Liver (tissue), 9 donors: Measurements from ENCODE around the gene PCDHGB1. TPM values are rescaled to one million over a fixed set of nuclear protein-coding genes. Genes with fewer than 3 reads are reported as not detected.

Experiments used
- DNase-seq: peaks from one replicate; pipeline ENCODE4 v3.0.0-alpha.2; 2017; ENCODE audit warnings: low spot score
- H3K27ac ChIP-seq, 2 donors: one replicate each; pipeline ENCODE4 v1.7.0; 2013; ENCODE audit warnings: inconsistent platforms in 2 of 2, low read length in 2 of 2, control low read depth in 1 of 2, low read depth in 1 of 2, mild to moderate bottlenecking in 1 of 2
- H3K27me3 ChIP-seq, 4 donors: one replicate each; pipeline versions ENCODE4 v1.6.1 to v1.7.0; 2013; ENCODE audit warnings: low read length in 3 of 4, inconsistent platforms in 1 of 4, mild to moderate bottlenecking in 1 of 4, moderate library complexity in 1 of 4; ENCODE audit not compliant: control insufficient read depth in 4 of 4, insufficient read depth in 4 of 4
- H3K36me3 ChIP-seq, 4 donors: one replicate each; pipeline versions ENCODE4 v1.6.1 to v1.7.0; 2013; ENCODE audit warnings: low read length in 3 of 4, mild to moderate bottlenecking in 3 of 4, low read depth in 1 of 4, moderate library complexity in 1 of 4; ENCODE audit not compliant: control insufficient read depth in 4 of 4, insufficient read depth in 3 of 4
- H3K4me1 ChIP-seq, 4 donors: one replicate each; pipeline versions ENCODE4 v1.6.1 to v1.7.0; 2013; ENCODE audit warnings: low read length in 3 of 4, mild to moderate bottlenecking in 3 of 4, moderate library complexity in 1 of 4; ENCODE audit not compliant: control insufficient read depth in 4 of 4, insufficient read depth in 4 of 4
- H3K4me3 ChIP-seq, 3 donors: one replicate each; pipeline versions ENCODE4 v1.6.1 to v1.7.0; 2013; ENCODE audit warnings: low read length in 3 of 3, control low read depth in 1 of 3, low read depth in 1 of 3, mild to moderate bottlenecking in 1 of 3
- H3K9ac ChIP-seq, 2 donors: one replicate each; pipeline ENCODE4 v1.7.0; 2013; ENCODE audit warnings: low read length in 2 of 2, mild to moderate bottlenecking in 2 of 2, moderate library complexity in 2 of 2, control low read depth in 1 of 2, low read depth in 1 of 2
- H3K9me3 ChIP-seq, 4 donors: one replicate each; pipeline versions ENCODE4 v1.6.1 to v1.7.0; 2013; ENCODE audit warnings: low read length in 3 of 4; ENCODE audit not compliant: control insufficient read depth in 4 of 4
- ATF3 ChIP-seq: IDR thresholded peaks from 2 replicates; pipeline ENCODE4 v1.6.1; 2016; ENCODE audit warnings: antibody characterized with exemption
- CTCF ChIP-seq: fragments of 150-350 bp; IDR thresholded peaks from 2 replicates; pipeline ENCODE4 v1.5.1; 2017; ENCODE audit warnings: improper control_type of control experiment, low read depth, low read length; ENCODE audit not compliant: missing input control
- EGR1 ChIP-seq, 2 donors: IDR thresholded peaks; 2 replicates each; pipeline ENCODE4 v1.6.1; 2016 to 2018; ENCODE audit warnings: antibody characterized with exemption in 2 of 2, low read depth in 2 of 2
- FOXA1 ChIP-seq: IDR thresholded peaks from 2 replicates; pipeline ENCODE4 v1.6.1; 2016; ENCODE audit warnings: antibody characterized with exemption
- FOXA2 ChIP-seq: IDR thresholded peaks from 2 replicates; pipeline ENCODE4 v1.6.1; 2016; ENCODE audit warnings: antibody characterized with exemption
- GABPA ChIP-seq, 2 donors: IDR thresholded peaks in 1 of 2; conservative IDR thresholded peaks in 1 of 2; 2 replicates each; pipeline ENCODE4 v1.6.1; 2016; ENCODE audit warnings: antibody characterized with exemption in 2 of 2, mild to moderate bottlenecking in 1 of 2, moderate library complexity in 1 of 2
- HNF4A ChIP-seq, 2 donors: conservative IDR thresholded peaks; 2 replicates each; pipeline ENCODE4 v1.6.1; 2016; ENCODE audit warnings: antibody characterized with exemption in 2 of 2, mild to moderate bottlenecking in 2 of 2
- HNF4G ChIP-seq: IDR thresholded peaks from 2 replicates; pipeline ENCODE4 v1.6.1; 2016; ENCODE audit warnings: antibody characterized with exemption
- JUND ChIP-seq, 2 donors: IDR thresholded peaks; 2 replicates each; pipeline ENCODE4 v1.6.1; 2016; ENCODE audit warnings: antibody characterized with exemption in 2 of 2
- NR2F2 ChIP-seq: IDR thresholded peaks from 2 replicates; pipeline ENCODE4 v1.6.1; 2016; ENCODE audit warnings: antibody characterized with exemption
- RAD21 ChIP-seq, 2 donors: IDR thresholded peaks; 2 replicates each; pipeline ENCODE4 v1.6.1; 2016; ENCODE audit warnings: antibody characterized with exemption in 2 of 2, mild to moderate bottlenecking in 2 of 2
- RXRA ChIP-seq, 2 donors: IDR thresholded peaks; 2 replicates each; pipeline ENCODE4 v1.6.1; 2017 to 2018; ENCODE audit warnings: antibody characterized with exemption in 2 of 2, mild to moderate bottlenecking in 1 of 2
- TAF1 ChIP-seq: conservative IDR thresholded peaks from 2 replicates; pipeline ENCODE4 v1.6.1; 2016; ENCODE audit warnings: antibody characterized with exemption, mild to moderate bottlenecking
- WGBS: extraction: QIAGEN DNeasy Blood & Tissue Kit; methylation state at CpG from one replicate; pipeline ENCODE4 v1.1.7; 2013; 5-methylcytosine and 5-hydroxymethylcytosine counted together
- polyA plus RNA-seq, 2 donors: library from polyadenylated mRNA; stranded (reverse) in 1 of 2; unstranded in 1 of 2; fragments of 200-250 nt in 1 of 2; fragments of >200 nt in 1 of 2; fragmentation: Nextera tagmentation in 1 of 2; extraction: Ambion mirVana in 1 of 2; gene quantifications; one replicate each; pipeline versions ENCODE4 v1.2.1 to v1.2.3, GENCODE V29; 2013 to 2015
- total RNA-seq, 2 donors: library from RNA; depleted of rRNA; stranded (reverse); fragments of >200 nt; gene quantifications; one replicate each; pipeline ENCODE4 v1.2.3, GENCODE V29; 2014
- TF ChIP-seq, protein P1 (sequence below): IDR thresholded peaks from 2 replicates; pipeline ENCODE4 v1.6.1; 2016; ENCODE audit warnings: antibody characterized with exemption, mild to moderate bottlenecking
- TF ChIP-seq, protein P2 (sequence below): IDR thresholded peaks from 2 replicates; pipeline ENCODE4 v1.6.1; 2016; ENCODE audit warnings: antibody characterized with exemption
- donor health status: healthy.
- donor health status: healthy.
- donor health status: healthy.
- donor health status: healthy.
- donor health status: healthy.

PCDHGB1 gene
- total and polyA plus RNA-seq, 4 donors = 0.10 to 0.75 (median 0.13) TPM

DNA sequence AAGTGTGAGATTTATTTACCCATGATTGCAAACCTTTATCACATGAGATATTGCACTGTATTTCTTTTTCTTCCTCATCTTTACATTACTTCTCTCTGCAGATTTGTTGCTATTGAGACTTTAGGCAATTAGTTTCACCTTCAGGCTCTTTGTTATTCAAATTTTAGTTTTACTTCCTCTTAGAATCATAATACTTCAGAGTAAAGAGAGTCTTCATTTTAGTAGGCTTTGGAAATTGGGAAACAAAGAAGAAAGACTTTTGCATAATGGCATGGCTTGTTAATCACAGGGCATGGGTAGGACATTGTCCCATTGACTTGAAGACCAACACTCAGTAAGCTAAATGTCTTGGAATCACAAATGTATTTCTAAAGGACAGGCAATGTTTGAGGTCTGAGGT lies 12.8 kb downstream of the PCDHGB1 start:
- H3K27me3 ChIP-seq = peaks cover 0 to 5% (median 0%) of the 10 kb centered on the region in 4 donors
- no peaks in the 10 kb centered on the region for H3K36me3 ChIP-seq
- H3K4me3 ChIP-seq = no peak overlapping the region
- H3K4me1 ChIP-seq = no peaks in the 10 kb centered on the region
- H3K9ac ChIP-seq = no peak overlapping the region
- no peak for TF ChIP-seq HNF4A (conservative IDR thresholded peaks at IDR 0.05)
- no peak for TF ChIP-seq TAF1
- no peak for TF ChIP-seq CTCF
- TF ChIP-seq FOXA2 = no peak
- TF ChIP-seq JUND (IDR thresholded peaks at IDR 0.05) = no peak
- no peak for TF ChIP-seq EGR1 (IDR thresholded peaks at IDR 0.05; ENCODE audit: low read depth in 2 of 2)
- TF ChIP-seq, protein P1, sequence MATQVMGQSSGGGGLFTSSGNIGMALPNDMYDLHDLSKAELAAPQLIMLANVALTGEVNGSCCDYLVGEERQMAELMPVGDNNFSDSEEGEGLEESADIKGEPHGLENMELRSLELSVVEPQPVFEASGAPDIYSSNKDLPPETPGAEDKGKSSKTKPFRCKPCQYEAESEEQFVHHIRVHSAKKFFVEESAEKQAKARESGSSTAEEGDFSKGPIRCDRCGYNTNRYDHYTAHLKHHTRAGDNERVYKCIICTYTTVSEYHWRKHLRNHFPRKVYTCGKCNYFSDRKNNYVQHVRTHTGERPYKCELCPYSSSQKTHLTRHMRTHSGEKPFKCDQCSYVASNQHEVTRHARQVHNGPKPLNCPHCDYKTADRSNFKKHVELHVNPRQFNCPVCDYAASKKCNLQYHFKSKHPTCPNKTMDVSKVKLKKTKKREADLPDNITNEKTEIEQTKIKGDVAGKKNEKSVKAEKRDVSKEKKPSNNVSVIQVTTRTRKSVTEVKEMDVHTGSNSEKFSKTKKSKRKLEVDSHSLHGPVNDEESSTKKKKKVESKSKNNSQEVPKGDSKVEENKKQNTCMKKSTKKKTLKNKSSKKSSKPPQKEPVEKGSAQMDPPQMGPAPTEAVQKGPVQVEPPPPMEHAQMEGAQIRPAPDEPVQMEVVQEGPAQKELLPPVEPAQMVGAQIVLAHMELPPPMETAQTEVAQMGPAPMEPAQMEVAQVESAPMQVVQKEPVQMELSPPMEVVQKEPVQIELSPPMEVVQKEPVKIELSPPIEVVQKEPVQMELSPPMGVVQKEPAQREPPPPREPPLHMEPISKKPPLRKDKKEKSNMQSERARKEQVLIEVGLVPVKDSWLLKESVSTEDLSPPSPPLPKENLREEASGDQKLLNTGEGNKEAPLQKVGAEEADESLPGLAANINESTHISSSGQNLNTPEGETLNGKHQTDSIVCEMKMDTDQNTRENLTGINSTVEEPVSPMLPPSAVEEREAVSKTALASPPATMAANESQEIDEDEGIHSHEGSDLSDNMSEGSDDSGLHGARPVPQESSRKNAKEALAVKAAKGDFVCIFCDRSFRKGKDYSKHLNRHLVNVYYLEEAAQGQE = no peak
- TF ChIP-seq ATF3 = no peak
- TF ChIP-seq, protein P2, sequence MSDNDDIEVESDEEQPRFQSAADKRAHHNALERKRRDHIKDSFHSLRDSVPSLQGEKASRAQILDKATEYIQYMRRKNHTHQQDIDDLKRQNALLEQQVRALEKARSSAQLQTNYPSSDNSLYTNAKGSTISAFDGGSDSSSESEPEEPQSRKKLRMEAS = no peak
- TF ChIP-seq RAD21 (IDR thresholded peaks at IDR 0.05) = no peak
- TF ChIP-seq HNF4G = no peak
- H3K9me3 ChIP-seq = peaks cover 42 to 79% (median 60%) of the 10 kb centered on the region in 4 donors
- no peak for DNase-seq
- H3K27ac ChIP-seq = no peak overlapping the region

GRCh38 chr5:141363952-141364660 lies 14.2 kb downstream of the PCDHGB1 start, which contains the start of gene PCDHGA5:
Gene PCDHGA5 (plus strand): TSS chr5:141364162. CDS start chr5:141364331, 169 bp downstream.
- Histone ChIP-seq H3K4me3 (peak within 1 kb of the TSS in 2 of 3 donors; percentile 20 to 47), H3K4me1 (no peaks in the 10 kb centered on the region), H3K27ac (no peak within 1 kb of the TSS), H3K9me3 (peaks cover 40 to 70% (median 58%) of the 10 kb centered on the region in 4 donors), H3K9ac (no peak within 1 kb of the TSS), H3K36me3 (no peaks in the 10 kb centered on the region), H3K27me3 (peaks cover 0 to 5% (median 0%) of the 10 kb centered on the region in 4 donors)
- WGBS = 16% methylated on average over 34 of the region's 34 CpGs
- TF ChIP-seq RXRA (IDR thresholded peaks at IDR 0.05) (no peak), FOXA1 (no peak), EGR1 (IDR thresholded peaks at IDR 0.05; ENCODE audit: low read depth in 2 of 2) (no peak), CTCF (no peak), JUND (IDR thresholded peaks at IDR 0.05) (no peak), GABPA (IDR thresholded peaks at IDR 0.05 in 1 of 2, conservative IDR thresholded peaks at IDR 0.05 in 1 of 2) (no peak), NR2F2 (no peak), HNF4G (no peak)
- TF ChIP-seq, protein P2 = no peak
- no peak for DNase-seq
